GM23338 (cell line): ENCODE results near the gene ABCB8. TPM values are rescaled to one million over a fixed set of nuclear protein-coding genes. Genes with fewer than 3 reads are reported as not detected.

Experiments
- ATAC-seq: fragments of 200-7000 bp; cut with Tn5 transposase; 3 replicates; pipeline ENCODE4 v1.9.1; 2020
- DNase-seq: peaks from one replicate; pipeline ENCODE4 v3.0.0-alpha.2; 2015; ENCODE audit warnings: low spot score
- H2AFZ ChIP-seq: fragments of 200-600 bp; sonication (generic); 2 replicates; pipeline ENCODE4 v1.8.0; 2016; ENCODE audit warnings: antibody characterized with exemption, mild to moderate bottlenecking, moderate library complexity
- H3F3A ChIP-seq: fragments of 200-600 bp; sonication (generic); replicated peaks from 2 replicates; pipeline ENCODE4 v1.8.0; 2017; ENCODE audit warnings: antibody characterized with exemption, mixed run types, low read depth
- H3K27ac ChIP-seq: fragments of 200-600 bp; sonication (generic); 2 replicates; pipeline ENCODE4 v1.6.1; 2016; ENCODE audit warnings: low read depth
- H3K27me3 ChIP-seq: fragments of 200-600 bp; sonication (generic); 2 replicates; pipeline ENCODE4 v1.8.0; 2016; ENCODE audit warnings: mild to moderate bottlenecking, mixed run types, moderate library complexity; ENCODE audit not compliant: insufficient read depth
- H3K36me3 ChIP-seq: fragments of 200-600 bp; sonication (generic); 2 replicates; pipeline ENCODE4 v1.8.0; 2016; ENCODE audit warnings: mild to moderate bottlenecking; ENCODE audit not compliant: insufficient read depth
- H3K4me1 ChIP-seq: fragments of 200-600 bp; sonication (generic); 2 replicates; pipeline ENCODE4 v1.8.0; 2016; ENCODE audit warnings: mild to moderate bottlenecking, moderate library complexity; ENCODE audit not compliant: insufficient read depth
- H3K4me2 ChIP-seq: fragments of 200-600 bp; sonication (generic); 2 replicates; pipeline ENCODE4 v1.7.1; 2017; ENCODE audit warnings: mixed run types
- H3K4me3 ChIP-seq: fragments of 200-600 bp; sonication (generic); 2 replicates; pipeline ENCODE4 v1.6.1; 2016; ENCODE audit warnings: mixed run types
- H3K79me2 ChIP-seq: fragments of 200-600 bp; sonication (generic); replicated peaks from 2 replicates; pipeline ENCODE4 v1.8.0; 2017; ENCODE audit warnings: mild to moderate bottlenecking; ENCODE audit not compliant: insufficient read depth
- H3K9me2 ChIP-seq: fragments of 200-600 bp; sonication (generic); 2 replicates; pipeline ENCODE4 v1.8.0; 2017; ENCODE audit not compliant: insufficient read depth
- H4K20me1 ChIP-seq: fragments of 200-600 bp; sonication (generic); replicated peaks from 2 replicates; pipeline ENCODE4 v1.8.0; 2017; ENCODE audit warnings: mild to moderate bottlenecking; ENCODE audit not compliant: insufficient read depth
- H3K27ac Mint-ChIP-seq: 2 replicates; pipeline ENCODE4 v1.8.0; 2020; ENCODE audit warnings: inconsistent platforms, mild to moderate bottlenecking, moderate library complexity, mixed read lengths
- H3K27me3 Mint-ChIP-seq: 3 replicates; pipeline ENCODE4 v1.8.0; 2022; ENCODE audit warnings: low read depth, mild to moderate bottlenecking, moderate library complexity, mixed read lengths, inconsistent platforms; ENCODE audit not compliant: insufficient read depth, poor library complexity
- H3K36me3 Mint-ChIP-seq: 3 replicates; pipeline ENCODE4 v1.8.0; 2021; ENCODE audit warnings: low read depth, mild to moderate bottlenecking, inconsistent platforms, moderate library complexity, mixed read lengths
- H3K4me1 Mint-ChIP-seq: 3 replicates; pipeline ENCODE4 v1.8.0; 2020; ENCODE audit warnings: mild to moderate bottlenecking, inconsistent platforms, mixed read lengths
- H3K4me3 Mint-ChIP-seq: 3 replicates; pipeline ENCODE4 v1.8.0; 2021; ENCODE audit warnings: moderate library complexity, mild to moderate bottlenecking, inconsistent platforms, mixed read lengths
- H3K9me3 Mint-ChIP-seq: 3 replicates; pipeline ENCODE4 v1.8.0; 2020; ENCODE audit warnings: moderate library complexity, mild to moderate bottlenecking, inconsistent platforms, mixed read lengths
- CREB1 ChIP-seq: fragments of 250-450 bp; sonication (Bioruptor Pico); IDR thresholded peaks from 2 replicates; pipeline ENCODE4 v1.5.0; 2020; ENCODE audit warnings: low read depth, mild to moderate bottlenecking, moderate library complexity
- CTCF ChIP-seq, 2 experiments: fragments of 200-600 bp in 1 of 2; sonication (generic) in 1 of 2; conservative IDR thresholded peaks; 2 replicates each; pipeline versions ENCODE4 v1.5.1 to v1.6.1; 2016 to 2017; ENCODE audit warnings: antibody characterized with exemption in 2 of 2, low read depth in 2 of 2, mild to moderate bottlenecking in 2 of 2, moderate library complexity in 1 of 2
- ETS1 ChIP-seq: IDR thresholded peaks from 2 replicates; pipeline ENCODE4 v1.6.1; 2016; ENCODE audit warnings: antibody characterized with exemption
- EZH2 ChIP-seq: fragments of 200-600 bp; sonication (generic); IDR thresholded peaks from one replicate; pipeline ENCODE4 v1.8.0; 2017; ENCODE audit warnings: antibody characterized with exemption, mild to moderate bottlenecking, low read depth; ENCODE audit not compliant: unreplicated experiment
- EZH2phosphoT487 ChIP-seq: fragments of 200-600 bp; sonication (generic); IDR thresholded peaks from one replicate; pipeline ENCODE4 v1.8.1; 2018; ENCODE audit warnings: antibody characterized with exemption; ENCODE audit not compliant: unreplicated experiment
- JUNB ChIP-seq: IDR thresholded peaks from one replicate; pipeline ENCODE4 v1.6.1; 2016; ENCODE audit warnings: antibody characterized with exemption; ENCODE audit not compliant: unreplicated experiment
- NANOG ChIP-seq: IDR thresholded peaks from 2 replicates; pipeline ENCODE4 v1.6.1; 2016; ENCODE audit warnings: antibody characterized with exemption, borderline replicate concordance
- POLR2AphosphoS5 ChIP-seq: IDR thresholded peaks from 2 replicates; pipeline ENCODE4 v1.6.1; 2016; ENCODE audit warnings: antibody characterized with exemption, low read depth
- REST ChIP-seq: IDR thresholded peaks from one replicate; pipeline ENCODE4 v1.6.1; 2018; ENCODE audit warnings: antibody characterized with exemption; ENCODE audit not compliant: unreplicated experiment
- STAT1 ChIP-seq: IDR thresholded peaks from one replicate; pipeline ENCODE4 v1.6.1; 2016; ENCODE audit warnings: antibody characterized with exemption; ENCODE audit not compliant: unreplicated experiment
- ZNF331 ChIP-seq: fragments of 250-450 bp; sonication (Bioruptor Pico); IDR thresholded peaks from 2 replicates; pipeline ENCODE4 v1.5.0; 2020; ENCODE audit warnings: low read depth, mild to moderate bottlenecking, moderate library complexity
- polyA plus RNA-seq: library from polyadenylated mRNA; unstranded; fragments of >200 nt; fragmentation: Nextera tagmentation; extraction: Ambion mirVana; gene quantifications from 2 replicates; pipeline ENCODE4 v1.2.1, GENCODE V29; 2016
- total RNA-seq: library from RNA; depleted of rRNA; stranded (reverse); fragments of >200 nt; shearing (Covaris generic); gene quantifications from 2 replicates; pipeline ENCODE4 v1.2.3, GENCODE V29; 2014

Gene ABCB8
- total and polyA plus RNA-seq, 2 experiments from 2014 or later: 11.4 to 27.1 TPM

- no peak for TF ChIP-seq REST
- TF ChIP-seq POLR2AphosphoS5: no peak
- no peak for TF ChIP-seq STAT1
- TF ChIP-seq EZH2: no peak
- TF ChIP-seq CREB1 (CRISPR knock-in tag): no peak
- TF ChIP-seq CTCF (conservative IDR thresholded peaks at IDR 0.05; ENCODE audit: low read depth in 2 of 2): no peak
- no peak for TF ChIP-seq EZH2phosphoT487
- TF ChIP-seq JUNB: no peak
- TF ChIP-seq ETS1: no peak
- TF ChIP-seq NANOG: no peak
Measured at GRCh38 chr7:150986556-150986955, 41.7 kb upstream of the ABCB8 start (continued).

- H3K4me3 ChIP-seq: peak overlapping the region; percentile 68
- no peaks in the 10 kb centered on the region for H4K20me1 ChIP-seq
- ATAC-seq (peak; percentile 70), DNase-seq (peak; percentile 91)
- Mint-ChIP-seq H3K9me3 (peaks cover 26% of the 10 kb centered on the region), H3K4me1 (peaks cover 10% of the 10 kb centered on the region; the same call in 2 of the 3 replicates), H3K4me3 (peak overlapping the region; percentile 71), H3K36me3 (peaks cover 26% of the 10 kb centered on the region), H3K27me3 (peaks cover 22% of the 10 kb centered on the region), H3K27ac (no peak overlapping the region)
- H3K4me1 ChIP-seq: peaks cover 12% of the 10 kb centered on the region
- H3K9me2 ChIP-seq: no peaks in the 10 kb centered on the region
- peak; percentile 82 to 98 for TF ChIP-seq CTCF (conservative IDR thresholded peaks at IDR 0.05; ENCODE audit: low read depth in 2 of 2)
- no peak for TF ChIP-seq ETS1
- no peak for TF ChIP-seq ZNF331 (CRISPR knock-in tag)
- no peak for TF ChIP-seq STAT1
- peak overlapping the region; percentile 82 for H3K4me2 ChIP-seq
- H3K36me3 ChIP-seq: no peaks in the 10 kb centered on the region
- no peaks in the 10 kb centered on the region for H3F3A ChIP-seq
- H2AFZ ChIP-seq: peak overlapping the region; percentile 98
- no peaks in the 10 kb centered on the region for H3K27me3 ChIP-seq
- no peak overlapping the region for H3K27ac ChIP-seq
- no peaks in the 10 kb centered on the region for H3K79me2 ChIP-seq
Measured at GRCh38 chr7:150988230-150989226, 39.7 kb upstream of the ABCB8 start.
